Ishikawa (cell line): ENCODE data around the gene KAT6B.

Experiments used
- CEBPB ChIP-seq: IDR thresholded peaks from 2 replicates; pipeline ENCODE4 v1.6.1; 2012
- CREB1 ChIP-seq: IDR thresholded peaks from 2 replicates; pipeline ENCODE4 v1.6.1; 2012; ENCODE audit warnings: low read depth
- EGR1 ChIP-seq: IDR thresholded peaks from 2 replicates; pipeline ENCODE4 v1.6.1; 2012
- EP300 ChIP-seq: IDR thresholded peaks from 2 replicates; pipeline ENCODE4 v1.6.1; 2012; ENCODE audit warnings: borderline replicate concordance
- FOXM1 ChIP-seq: IDR thresholded peaks from 2 replicates; pipeline ENCODE4 v1.6.1; 2012; ENCODE audit warnings: low read depth, borderline replicate concordance
- MAX ChIP-seq: IDR thresholded peaks from 2 replicates; pipeline ENCODE4 v1.6.1; 2012
- NFIC ChIP-seq: IDR thresholded peaks from 2 replicates; pipeline ENCODE4 v1.6.1; 2012
- RAD21 ChIP-seq: IDR thresholded peaks from 2 replicates; pipeline ENCODE4 v1.6.1; 2012; ENCODE audit warnings: low read depth
- REST ChIP-seq: IDR thresholded peaks from 2 replicates; pipeline ENCODE4 v1.6.1; 2012; ENCODE audit warnings: low read depth, mild to moderate bottlenecking
- TAF1 ChIP-seq: IDR thresholded peaks from 2 replicates; pipeline ENCODE4 v1.6.1; 2012; ENCODE audit warnings: low read depth, mild to moderate bottlenecking
- TEAD4 ChIP-seq: IDR thresholded peaks from 2 replicates; pipeline ENCODE4 v1.6.1; 2012
- USF1 ChIP-seq: IDR thresholded peaks from 2 replicates; pipeline ENCODE4 v1.6.1; 2012
- YY1 ChIP-seq: IDR thresholded peaks from 2 replicates; pipeline ENCODE4 v1.6.1; 2012; ENCODE audit warnings: low read depth
- ZBTB7A ChIP-seq: IDR thresholded peaks from 2 replicates; pipeline ENCODE4 v1.6.1; 2012; ENCODE audit warnings: low read depth

GRCh38 chr10:75020168-75020567, 193.8 kb downstream of the KAT6B start:
- TF ChIP-seq FOXM1 (no peak), CEBPB (no peak), YY1 (no peak), EGR1 (no peak), REST (no peak), TAF1 (no peak), MAX (no peak), EP300 (no peak), USF1 (no peak), CREB1 (no peak), NFIC (no peak), ZBTB7A (no peak), RAD21 (no peak), TEAD4 (no peak)
